Uterus (tissue), 4 donors: ENCODE data around the gene MAP1LC3C. TPM values are rescaled to one million over a fixed set of nuclear protein-coding genes. Genes with fewer than 3 reads are reported as not detected.
A peak's percentile ranks its signal among the peaks of the same experiment; 100 is the strongest.

Source experiments
- DNase-seq, 2 donors: peaks; one replicate each; pipeline ENCODE4 v3.0.0-alpha.2; 2019 to 2020
- H3K27ac ChIP-seq, 2 donors: fragments of 200-600 bp; sonication (generic); 1 replicate in 1 of 2; 2 replicates in 1 of 2; pipeline ENCODE4 v1.5.1; 2016 to 2018
- H3K27me3 ChIP-seq, 2 donors: fragments of 200-600 bp; sonication (generic); one replicate each; pipeline ENCODE4 v1.5.1; 2018 to 2019; ENCODE audit warnings: control low read depth in 1 of 2
- H3K36me3 ChIP-seq, 2 donors: fragments of 200-600 bp; sonication (generic); one replicate each; pipeline ENCODE4 v1.5.1; 2019; ENCODE audit warnings: control low read depth in 1 of 2
- H3K4me1 ChIP-seq, 2 donors: fragments of 200-600 bp; sonication (generic); one replicate each; pipeline ENCODE4 v1.5.1; 2018 to 2019; ENCODE audit warnings: control low read depth in 1 of 2
- H3K4me3 ChIP-seq, 2 donors: fragments of 200-600 bp; sonication (generic); 1 replicate in 1 of 2; 2 replicates in 1 of 2; pipeline ENCODE4 v1.5.1; 2018 to 2019; ENCODE audit warnings: mild to moderate bottlenecking in 1 of 2
- H3K9me3 ChIP-seq, 2 donors: fragments of 200-600 bp; sonication (generic); one replicate each; pipeline ENCODE4 v1.5.1; 2019; ENCODE audit warnings: control low read depth in 1 of 2
- CTCF ChIP-seq, 4 experiments: fragments of 200-600 bp in 2 of 4; fragments of 450-650 bp in 2 of 4; sonication (generic) in 2 of 4; IDR thresholded peaks; one replicate each; pipeline ENCODE4 v1.5.1; 2016 to 2019; ENCODE audit warnings: antibody characterized with exemption in 4 of 4, mild to moderate bottlenecking in 2 of 4, moderate library complexity in 1 of 4
- POLR2A ChIP-seq, 2 donors: fragments of 450-650 bp; IDR thresholded peaks; one replicate each; pipeline ENCODE4 v1.6.1; 2016; ENCODE audit warnings: antibody characterized with exemption in 2 of 2, mild to moderate bottlenecking in 1 of 2, moderate library complexity in 1 of 2
- intact Hi-C: fragments of 100-400 bp; cut with DNase I; formaldehyde crosslinking; loops from one replicate; pipeline ENCODE4 v1.15.1; 2023; ENCODE audit warnings: low total_unique reads
- total RNA-seq, 4 donors: library from RNA; depleted of rRNA in 3 of 4; stranded (reverse); fragments of >200 nt in 3 of 4; gene quantifications; one replicate each; pipeline versions ENCODE4 v1.1.0 to v1.2.4, GENCODE V29; 2014 to 2023
- donor health status: DM: yes; HTN: yes; CAD: no.

Gene MAP1LC3C
- total RNA-seq, 4 donors from 2014 or later = 0.51 to 5.9 (median 0.59) TPM; not detected in 1

DNA sequence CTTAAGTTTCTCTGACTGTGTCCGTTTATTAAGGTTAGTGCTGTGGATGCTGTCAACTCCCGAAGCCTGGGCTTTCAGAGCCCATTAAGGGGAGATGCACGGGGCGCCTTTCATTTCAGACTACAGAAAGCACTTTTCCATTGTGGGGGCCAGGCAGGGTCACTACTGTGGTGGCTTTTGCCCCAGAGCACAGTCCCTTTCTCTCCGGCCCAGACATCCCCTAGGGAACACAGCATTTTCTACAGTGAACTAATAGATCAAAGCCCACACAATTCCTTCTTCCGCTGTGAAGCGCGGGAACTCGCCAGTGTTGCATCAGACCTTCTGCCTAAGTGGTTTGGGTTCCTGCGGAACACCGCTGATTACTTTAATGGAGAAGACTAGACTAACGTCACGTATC is 26.8 kb upstream of the MAP1LC3C start:
- intact Hi-C loops = no loop called here
- no peak for TF ChIP-seq POLR2A (IDR thresholded peaks at IDR 0.05)
- no peak for TF ChIP-seq CTCF (IDR thresholded peaks at IDR 0.05)
- H3K27ac ChIP-seq = no peak overlapping the region
- no peak for DNase-seq
- no peak overlapping the region for H3K4me3 ChIP-seq
- no peaks in the 10 kb centered on the region for H3K36me3 ChIP-seq
- H3K4me1 ChIP-seq = no peaks in the 10 kb centered on the region
- no peaks in the 10 kb centered on the region for H3K27me3 ChIP-seq
- H3K9me3 ChIP-seq = no peaks in the 10 kb centered on the region

GRCh38 chr1:242023805-242024204 is 24.9 kb upstream of the MAP1LC3C start:
- intact Hi-C loops = no loop called here
- Histone ChIP-seq H3K4me1 (no peaks in the 10 kb centered on the region), H3K9me3 (no peaks in the 10 kb centered on the region), H3K27me3 (no peaks in the 10 kb centered on the region), H3K4me3 (no peak overlapping the region), H3K27ac (no peak overlapping the region), H3K36me3 (no peaks in the 10 kb centered on the region)
- TF ChIP-seq POLR2A (IDR thresholded peaks at IDR 0.05) = no peak
- no peak for TF ChIP-seq CTCF (IDR thresholded peaks at IDR 0.05)
- DNase-seq = no peak

- intact Hi-C loops = no loop called here
- no peak for TF ChIP-seq CTCF (IDR thresholded peaks at IDR 0.05)
- TF ChIP-seq POLR2A (IDR thresholded peaks at IDR 0.05) = no peak
Measured at GRCh38 chr1:242019018-242019417, 20.1 kb upstream of the MAP1LC3C start.

DNA sequence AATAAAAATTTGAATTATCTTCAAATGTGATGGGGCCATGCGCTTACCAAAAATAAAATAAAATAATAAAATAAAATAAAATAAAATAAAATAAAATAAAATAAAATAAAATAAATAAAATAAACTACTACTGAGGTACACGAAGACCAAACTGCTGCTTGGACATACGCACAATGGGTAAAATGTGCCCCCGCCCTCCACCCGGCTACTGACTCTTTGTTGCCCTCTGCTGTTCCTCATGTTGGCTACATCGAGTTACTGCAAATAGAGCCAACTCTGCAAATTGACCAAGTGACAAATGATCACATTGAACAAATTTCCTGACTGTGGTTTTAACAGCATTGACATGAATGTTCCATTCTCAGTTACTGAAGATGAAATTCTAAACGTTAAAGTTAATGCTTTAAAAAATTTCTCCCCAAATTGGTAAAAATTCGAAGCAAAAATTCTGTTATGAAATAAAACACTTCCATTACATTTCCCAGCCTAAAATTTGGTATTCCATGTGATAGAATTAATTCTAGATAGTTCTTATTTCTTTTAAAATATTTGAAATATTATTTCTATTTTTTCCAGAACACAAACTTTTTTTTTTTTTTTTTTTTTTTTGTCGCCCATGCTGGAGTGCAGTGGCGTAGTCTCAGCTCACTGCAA is 18.8 kb upstream of the MAP1LC3C start:
- Histone ChIP-seq H3K4me1 (no peaks in the 10 kb centered on the region), H3K9me3 (no peaks in the 10 kb centered on the region), H3K36me3 (no peaks in the 10 kb centered on the region), H3K4me3 (no peak overlapping the region), H3K27me3 (no peaks in the 10 kb centered on the region), H3K27ac (no peak overlapping the region)
- DNase-seq = peak in 1 of 2 donors; percentile 24
- TF ChIP-seq POLR2A (IDR thresholded peaks at IDR 0.05) (no peak), CTCF (IDR thresholded peaks at IDR 0.05) (peak; percentile 23 to 58 (median 30))
- intact Hi-C loops = no loop called here

More at GRCh38 chr1:242019018-242019417, 20.1 kb upstream of the MAP1LC3C start:
- Histone ChIP-seq H3K36me3 (no peaks in the 10 kb centered on the region), H3K27ac (no peak overlapping the region), H3K9me3 (no peaks in the 10 kb centered on the region), H3K4me3 (no peak overlapping the region), H3K27me3 (no peaks in the 10 kb centered on the region), H3K4me1 (no peaks in the 10 kb centered on the region)
- DNase-seq = no peak

DNA sequence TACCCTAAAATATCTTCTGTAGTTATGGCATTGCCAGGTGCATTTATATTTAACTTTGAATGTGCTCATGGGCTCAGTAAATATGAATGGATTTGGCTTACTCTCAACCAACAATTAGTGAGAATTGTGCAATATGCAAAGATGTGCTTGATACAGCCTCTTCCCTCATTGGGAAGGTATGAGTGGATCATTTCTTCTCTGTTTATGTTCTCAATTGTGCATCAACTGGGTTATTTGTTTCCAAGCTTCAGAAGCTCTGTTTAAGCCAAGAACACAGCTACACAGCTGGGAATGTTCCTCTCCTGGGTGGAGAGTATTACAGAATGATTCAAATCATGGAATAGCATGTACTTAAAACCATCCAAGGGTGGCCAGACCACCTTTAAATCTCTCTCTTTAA is 17.6 kb upstream of the MAP1LC3C start:
- Histone ChIP-seq H3K9me3 (no peaks in the 10 kb centered on the region), H3K4me3 (no peak overlapping the region), H3K27me3 (no peaks in the 10 kb centered on the region), H3K4me1 (no peaks in the 10 kb centered on the region), H3K36me3 (no peaks in the 10 kb centered on the region), H3K27ac (no peak overlapping the region)
- no peak for TF ChIP-seq POLR2A (IDR thresholded peaks at IDR 0.05)
- no peak for DNase-seq
- intact Hi-C loops = no loop called here
